ENCODE data around the gene HSPA14.

Gene HSPA14

GRCh38 chr10:14821635-14822375 is 16.3 kb upstream of the HSPA14 start:
- Histone ChIP-seq H3K9me3 (ENCODE audit: control insufficient read depth, insufficient read depth, low read length) (no peaks in the 10 kb centered on the region), H3K4me1 (ENCODE audit: insufficient read depth, low read length) (peaks cover 4% of the 10 kb centered on the region; the same call in 1 of the 2 replicates), H3K36me3 (ENCODE audit: insufficient read depth, low read length) (no peaks in the 10 kb centered on the region), H3K9ac (ENCODE audit: low read depth, low read length) (no peak overlapping the region)

- Histone ChIP-seq H3K36me3 (ENCODE audit: insufficient read depth, low read length) (no peaks in the 10 kb centered on the region), H3K4me1 (ENCODE audit: insufficient read depth, low read length) (peaks cover 4% of the 10 kb centered on the region; the same call in 1 of the 2 replicates), H3K9me3 (ENCODE audit: control insufficient read depth, insufficient read depth, low read length) (no peaks in the 10 kb centered on the region), H3K9ac (ENCODE audit: low read depth, low read length) (no peak overlapping the region)
Measured at GRCh38 chr10:14822879-14823755, 15.0 kb upstream of the HSPA14 start.

GRCh38 chr10:14823966-14824365 is 14.1 kb upstream of the HSPA14 start:
- Histone ChIP-seq H3K9ac (ENCODE audit: low read depth, low read length) (no peak overlapping the region), H3K36me3 (ENCODE audit: insufficient read depth, low read length) (no peaks in the 10 kb centered on the region), H3K9me3 (ENCODE audit: control insufficient read depth, insufficient read depth, low read length) (no peaks in the 10 kb centered on the region), H3K4me1 (ENCODE audit: insufficient read depth, low read length) (peaks cover 4% of the 10 kb centered on the region; the same call in 1 of the 2 replicates)

- Histone ChIP-seq H3K4me1 (ENCODE audit: insufficient read depth, low read length) (peaks cover 4% of the 10 kb centered on the region; the same call in 1 of the 2 replicates), H3K9me3 (ENCODE audit: control insufficient read depth, insufficient read depth, low read length) (no peaks in the 10 kb centered on the region), H3K36me3 (ENCODE audit: insufficient read depth, low read length) (no peaks in the 10 kb centered on the region), H3K9ac (ENCODE audit: low read depth, low read length) (no peak overlapping the region)
Measured at GRCh38 chr10:14826076-14826829, 11.9 kb upstream of the HSPA14 start.

- H3K4me1 ChIP-seq (ENCODE audit: insufficient read depth, low read length): no peaks in the 10 kb centered on the region
- H3K9ac ChIP-seq (ENCODE audit: low read depth, low read length): no peak overlapping the region
- H3K9me3 ChIP-seq (ENCODE audit: control insufficient read depth, insufficient read depth, low read length): no peaks in the 10 kb centered on the region
- no peaks in the 10 kb centered on the region for H3K36me3 ChIP-seq (ENCODE audit: insufficient read depth, low read length)
Measured at GRCh38 chr10:14833106-14833505, 5.0 kb upstream of the HSPA14 start.

GRCh38 chr10:14836208-14836607 is 1.9 kb upstream of the HSPA14 start:
- H3K4me1 ChIP-seq (ENCODE audit: insufficient read depth, low read length): no peaks in the 10 kb centered on the region
- no peak overlapping the region for H3K9ac ChIP-seq (ENCODE audit: low read depth, low read length)
- no peaks in the 10 kb centered on the region for H3K9me3 ChIP-seq (ENCODE audit: control insufficient read depth, insufficient read depth, low read length)
- H3K36me3 ChIP-seq (ENCODE audit: insufficient read depth, low read length): no peaks in the 10 kb centered on the region; the same call in 1 of the 2 replicates

- Histone ChIP-seq H3K4me1 (ENCODE audit: insufficient read depth, low read length) (no peaks in the 10 kb centered on the region), H3K9me3 (ENCODE audit: control insufficient read depth, insufficient read depth, low read length) (no peaks in the 10 kb centered on the region), H3K9ac (ENCODE audit: low read depth, low read length) (peak overlapping the region; percentile 83), H3K36me3 (ENCODE audit: insufficient read depth, low read length) (peaks cover 6% of the 10 kb centered on the region; the same call in 1 of the 2 replicates)
Measured at GRCh38 chr10:14837003-14837756, 926 bp upstream of the HSPA14 start.

- Histone ChIP-seq H3K9me3 (ENCODE audit: control insufficient read depth, insufficient read depth, low read length) (no peaks in the 10 kb centered on the region), H3K9ac (ENCODE audit: low read depth, low read length) (peak overlapping the region; percentile 76), H3K36me3 (ENCODE audit: insufficient read depth, low read length) (peaks cover 11% of the 10 kb centered on the region; the same call in 1 of the 2 replicates), H3K4me1 (ENCODE audit: insufficient read depth, low read length) (no peaks in the 10 kb centered on the region)
Measured at GRCh38 chr10:14838582-14839304, 637 bp downstream of the HSPA14 start.

- no peaks in the 10 kb centered on the region for H3K9me3 ChIP-seq (ENCODE audit: control insufficient read depth, insufficient read depth, low read length)
- H3K36me3 ChIP-seq (ENCODE audit: insufficient read depth, low read length): peaks cover 11% of the 10 kb centered on the region; the same call in 1 of the 2 replicates
- H3K4me1 ChIP-seq (ENCODE audit: insufficient read depth, low read length): no peaks in the 10 kb centered on the region
- peak overlapping the region; percentile 76; the same call in 1 of the 2 replicates for H3K9ac ChIP-seq (ENCODE audit: low read depth, low read length)
Measured at GRCh38 chr10:14839305-14839695, 1.2 kb downstream of the HSPA14 start.

- H3K9ac ChIP-seq (ENCODE audit: low read depth, low read length): no peak overlapping the region
- H3K4me1 ChIP-seq (ENCODE audit: insufficient read depth, low read length): no peaks in the 10 kb centered on the region
- peaks cover 11% of the 10 kb centered on the region; the same call in 1 of the 2 replicates for H3K36me3 ChIP-seq (ENCODE audit: insufficient read depth, low read length)
- H3K9me3 ChIP-seq (ENCODE audit: control insufficient read depth, insufficient read depth, low read length): no peaks in the 10 kb centered on the region
Measured at GRCh38 chr10:14840178-14840577, 2.1 kb downstream of the HSPA14 start.

GRCh38 chr10:14843327-14843988 is 5.4 kb downstream of the HSPA14 start:
- Histone ChIP-seq H3K9me3 (ENCODE audit: control insufficient read depth, insufficient read depth, low read length) (no peaks in the 10 kb centered on the region), H3K9ac (ENCODE audit: low read depth, low read length) (no peak overlapping the region), H3K36me3 (ENCODE audit: insufficient read depth, low read length) (peaks cover 11% of the 10 kb centered on the region; the same call in 1 of the 2 replicates), H3K4me1 (ENCODE audit: insufficient read depth, low read length) (no peaks in the 10 kb centered on the region)

GRCh38 chr10:14844948-14845347 is 6.8 kb downstream of the HSPA14 start:
- Histone ChIP-seq H3K9ac (ENCODE audit: low read depth, low read length) (no peak overlapping the region), H3K4me1 (ENCODE audit: insufficient read depth, low read length) (no peaks in the 10 kb centered on the region), H3K36me3 (ENCODE audit: insufficient read depth, low read length) (peaks cover 11% of the 10 kb centered on the region; the same call in 1 of the 2 replicates), H3K9me3 (ENCODE audit: control insufficient read depth, insufficient read depth, low read length) (no peaks in the 10 kb centered on the region)

GRCh38 chr10:14852236-14852635 is 14.1 kb downstream of the HSPA14 start:
- Histone ChIP-seq H3K4me1 (ENCODE audit: insufficient read depth, low read length) (no peaks in the 10 kb centered on the region), H3K36me3 (ENCODE audit: insufficient read depth, low read length) (peaks cover 6% of the 10 kb centered on the region), H3K9ac (ENCODE audit: low read depth, low read length) (no peak overlapping the region), H3K9me3 (ENCODE audit: control insufficient read depth, insufficient read depth, low read length) (no peaks in the 10 kb centered on the region)
